H4 (cell line): ENCODE measurements around the gene C1QTNF12. TPM values are rescaled to one million over a fixed set of nuclear protein-coding genes. Genes with fewer than 3 reads are reported as not detected.
"Not testable (repeated sequence)": the region's sequence is repeated elsewhere in the genome, so short reads cannot be mapped to it uniquely, and the experiment has no call there.

Experiments used
- DNase-seq: peaks from one replicate; pipeline ENCODE4 v3.0.0-alpha.2; 2015; ENCODE audit warnings: low spot score
- total RNA-seq: library from RNA; depleted of rRNA; stranded (reverse); fragments of >200 nt; shearing (Covaris generic); gene quantifications from 2 replicates; pipeline ENCODE4 v1.2.3, GENCODE V29; 2014

Gene C1QTNF12
- total RNA-seq, 1 experiment from 2014 or later, result not detected

GRCh38 chr1:1259540-1259939 is 13.0 kb upstream of the C1QTNF12 start:
- DNase-seq, result no peak

- DNase-seq, result no peak
These were observed 12.6 kb upstream of the C1QTNF12 start for GRCh38 chr1:1259119-1259488.

GRCh38 chr1:1256956-1257871 is 10.7 kb upstream of the C1QTNF12 start:
- DNase-seq, result no peak

- no peak for DNase-seq
These were observed 9.1 kb upstream of the C1QTNF12 start for GRCh38 chr1:1255611-1256010.

GRCh38 chr1:1255078-1255477 is 8.6 kb upstream of the C1QTNF12 start:
- DNase-seq, result no peak

- no peak for DNase-seq
These were observed 8.1 kb upstream of the C1QTNF12 start for GRCh38 chr1:1254667-1254998.

- DNase-seq, result no peak
These were observed 7.6 kb upstream of the C1QTNF12 start for GRCh38 chr1:1253972-1254666.

GRCh38 chr1:1253314-1253713 is 6.8 kb upstream of the C1QTNF12 start:
- DNase-seq, result no peak

- no peak for DNase-seq
These were observed 4.3 kb upstream of the C1QTNF12 start for GRCh38 chr1:1250786-1251284.

GRCh38 chr1:1248009-1248913 is 1.7 kb upstream of the C1QTNF12 start:
- DNase-seq, result not testable (repeated sequence)

GRCh38 chr1:1247341-1247913 is 905 bp upstream of the C1QTNF12 start:
- DNase-seq, result no peak

GRCh38 chr1:1245817-1246576 is 525 bp downstream of the C1QTNF12 start:
- no peak for DNase-seq

- no peak for DNase-seq
These were observed 1.2 kb downstream of the C1QTNF12 start for GRCh38 chr1:1245178-1245816.

- DNase-seq, result no peak
These were observed 2.2 kb downstream of the C1QTNF12 start for GRCh38 chr1:1244192-1244811.

- DNase-seq, result no peak
These were observed 2.7 kb downstream of the C1QTNF12 start for GRCh38 chr1:1243807-1244191.

- DNase-seq, result no peak
These were observed 3.3 kb downstream of the C1QTNF12 start for GRCh38 chr1:1243266-1243660.

GRCh38 chr1:1242461-1243265 is 3.9 kb downstream of the C1QTNF12 start:
- no peak for DNase-seq

- no peak for DNase-seq
These were observed 4.8 kb downstream of the C1QTNF12 start for GRCh38 chr1:1241588-1242219.
